MCF 10A (cell line): Measurements from ENCODE around the gene CABP2. TPM values are rescaled to one million over a fixed set of nuclear protein-coding genes. Genes with fewer than 3 reads are reported as not detected.
"Not testable (repeated sequence)": the region's sequence is repeated elsewhere in the genome, so short reads cannot be mapped to it uniquely, and the experiment has no call there.

Experiments used
- BruUV-seq: library from RNA; stranded (reverse); fragments of 400-500 nt; replicated peaks from 2 replicates; lab custom pipeline; 2021; lab: Mats Ljungman, UMichigan
- CTCF ChIA-PET: fragments of 300-600 bp; sonication (Branson Sonifier 250); formaldehyde crosslinking; extraction: SDS; loops from one replicate; lab custom pipeline; 2021; ENCODE audit warnings: antibody characterized with exemption, inconsistent platforms; lab: Yijun Ruan, JAX
- POLR2A ChIA-PET: fragments of 300-600, 350-650 bp; sonication (Branson Sonifier 250); formaldehyde crosslinking; extraction: SDS; loops from one replicate; lab custom pipeline; 2020; ENCODE audit warnings: antibody characterized with exemption, inconsistent platforms; lab: Yijun Ruan, JAX
- DNase-seq: peaks from one replicate; pipeline ENCODE4 v3.0.0-alpha.2; 2018; ENCODE audit not compliant: unreplicated experiment
- H3K27ac Mint-ChIP-seq: one replicate; pipeline ENCODE4 v1.8.0; 2022; ENCODE audit warnings: mild to moderate bottlenecking, low read depth, mixed read lengths; ENCODE audit not compliant: unreplicated experiment
- H3K27me3 Mint-ChIP-seq: one replicate; pipeline ENCODE4 v1.8.0; 2022; ENCODE audit warnings: mixed read lengths; ENCODE audit not compliant: insufficient read depth, unreplicated experiment
- H3K36me3 Mint-ChIP-seq: one replicate; pipeline ENCODE4 v1.8.0; 2022; ENCODE audit warnings: mild to moderate bottlenecking, moderate library complexity, mixed read lengths; ENCODE audit not compliant: insufficient read depth, unreplicated experiment
- H3K4me1 Mint-ChIP-seq: one replicate; pipeline ENCODE4 v1.8.0; 2022; ENCODE audit warnings: mixed read lengths; ENCODE audit not compliant: insufficient read depth, unreplicated experiment
- H3K4me3 Mint-ChIP-seq: one replicate; pipeline ENCODE4 v1.8.0; 2022; ENCODE audit warnings: mild to moderate bottlenecking, moderate library complexity, mixed read lengths; ENCODE audit not compliant: unreplicated experiment
- H3K9me3 Mint-ChIP-seq: one replicate; pipeline ENCODE4 v1.8.0; 2022; ENCODE audit warnings: mixed read lengths; ENCODE audit not compliant: unreplicated experiment
- intact Hi-C: fragments of 100-400 bp; cut with micrococcal nuclease; formaldehyde crosslinking; loops from 2 replicates; pipeline ENCODE4 v1.14.1; 2022
- total RNA-seq: library from RNA; stranded (reverse); gene quantifications from 2 replicates; pipeline ENCODE4 v1.2.3, GENCODE V29; 2022
- TF ChIP-seq, protein P1 (sequence below): fragments of 200-600 bp; IDR thresholded peaks from one replicate; pipeline ENCODE4 v1.8.0; 2022; ENCODE audit warnings: antibody characterized with exemption, mild to moderate bottlenecking; ENCODE audit not compliant: unreplicated experiment

CABP2 gene
- total RNA-seq, 1 experiment from 2014 or later = not detected

DNA sequence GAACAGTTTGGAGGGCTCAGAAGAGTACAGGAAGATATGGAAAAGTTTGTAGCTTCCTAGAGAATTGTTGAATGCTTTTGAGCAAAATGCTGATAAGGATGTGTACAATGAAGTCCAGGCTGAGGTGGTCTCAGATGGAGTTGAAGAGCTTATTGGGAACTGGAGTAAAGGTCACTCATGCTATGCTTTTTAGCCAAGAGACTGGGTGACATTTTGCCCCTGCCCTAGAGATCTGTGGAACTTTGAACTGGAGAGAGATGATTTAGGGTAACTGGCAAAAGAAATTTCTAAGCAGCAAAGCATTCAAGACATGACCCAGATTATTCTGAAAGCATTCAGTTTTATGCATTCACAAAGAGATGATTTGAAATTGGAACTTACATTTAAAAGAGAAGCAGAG lies 27.9 kb upstream of the CABP2 start:
- Mint-ChIP-seq H3K4me1 (no peaks in the 10 kb centered on the region), H3K9me3 (peaks cover 8% of the 10 kb centered on the region), H3K36me3 (peaks cover 7% of the 10 kb centered on the region), H3K27me3 (no peaks in the 10 kb centered on the region), H3K4me3 (no peak overlapping the region), H3K27ac (no peak overlapping the region)
- no peak for DNase-seq
- CTCF ChIA-PET = interaction anchor here (0.7 kb wide), 1 partner anchor 42 kb away, joined by 3 read pairs; no protein-coding TSS in a partner anchor
- TF ChIP-seq, protein P1, sequence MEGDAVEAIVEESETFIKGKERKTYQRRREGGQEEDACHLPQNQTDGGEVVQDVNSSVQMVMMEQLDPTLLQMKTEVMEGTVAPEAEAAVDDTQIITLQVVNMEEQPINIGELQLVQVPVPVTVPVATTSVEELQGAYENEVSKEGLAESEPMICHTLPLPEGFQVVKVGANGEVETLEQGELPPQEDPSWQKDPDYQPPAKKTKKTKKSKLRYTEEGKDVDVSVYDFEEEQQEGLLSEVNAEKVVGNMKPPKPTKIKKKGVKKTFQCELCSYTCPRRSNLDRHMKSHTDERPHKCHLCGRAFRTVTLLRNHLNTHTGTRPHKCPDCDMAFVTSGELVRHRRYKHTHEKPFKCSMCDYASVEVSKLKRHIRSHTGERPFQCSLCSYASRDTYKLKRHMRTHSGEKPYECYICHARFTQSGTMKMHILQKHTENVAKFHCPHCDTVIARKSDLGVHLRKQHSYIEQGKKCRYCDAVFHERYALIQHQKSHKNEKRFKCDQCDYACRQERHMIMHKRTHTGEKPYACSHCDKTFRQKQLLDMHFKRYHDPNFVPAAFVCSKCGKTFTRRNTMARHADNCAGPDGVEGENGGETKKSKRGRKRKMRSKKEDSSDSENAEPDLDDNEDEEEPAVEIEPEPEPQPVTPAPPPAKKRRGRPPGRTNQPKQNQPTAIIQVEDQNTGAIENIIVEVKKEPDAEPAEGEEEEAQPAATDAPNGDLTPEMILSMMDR = no peak
- POLR2A ChIA-PET = no interaction called here
- intact Hi-C loops = no loop called here
- BruUV-seq = no TSS peak

DNA sequence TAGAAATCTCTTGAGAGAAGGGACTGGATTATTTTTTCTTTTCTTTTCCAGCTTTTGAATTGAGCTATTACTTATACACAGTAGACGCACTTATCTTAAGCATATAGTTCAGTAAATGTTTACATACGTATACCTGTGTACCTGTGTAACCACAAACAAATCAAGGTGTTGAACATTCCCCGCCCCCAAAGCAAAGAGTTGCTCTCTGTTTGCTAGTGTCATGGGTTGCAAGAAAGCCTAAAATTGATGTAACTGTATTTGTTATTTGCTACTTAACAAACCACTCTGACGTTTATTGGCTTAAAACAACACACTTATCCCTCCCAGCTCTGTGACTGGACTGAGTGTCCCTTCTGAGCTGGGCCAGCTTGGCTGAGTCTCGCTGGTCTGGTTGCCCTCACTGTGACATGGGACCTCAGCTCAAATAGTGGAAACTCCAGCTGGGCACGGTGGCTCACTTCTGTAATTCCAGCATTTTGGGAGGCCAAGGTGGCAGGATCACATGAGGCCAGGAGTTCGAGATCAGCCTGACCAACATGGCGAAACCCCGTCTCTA lies 25.4 kb upstream of the CABP2 start:
- Mint-ChIP-seq H3K4me1 (no peaks in the 10 kb centered on the region), H3K27me3 (no peaks in the 10 kb centered on the region), H3K4me3 (no peak overlapping the region), H3K27ac (no peak overlapping the region), H3K36me3 (peaks cover 7% of the 10 kb centered on the region), H3K9me3 (peaks cover 8% of the 10 kb centered on the region)
- no peak for DNase-seq
- POLR2A ChIA-PET = no interaction called here
- TF ChIP-seq, protein P1 = no peak
- no TSS peak for BruUV-seq
- CTCF ChIA-PET = no interaction called here
- intact Hi-C loops = no loop called here

DNA sequence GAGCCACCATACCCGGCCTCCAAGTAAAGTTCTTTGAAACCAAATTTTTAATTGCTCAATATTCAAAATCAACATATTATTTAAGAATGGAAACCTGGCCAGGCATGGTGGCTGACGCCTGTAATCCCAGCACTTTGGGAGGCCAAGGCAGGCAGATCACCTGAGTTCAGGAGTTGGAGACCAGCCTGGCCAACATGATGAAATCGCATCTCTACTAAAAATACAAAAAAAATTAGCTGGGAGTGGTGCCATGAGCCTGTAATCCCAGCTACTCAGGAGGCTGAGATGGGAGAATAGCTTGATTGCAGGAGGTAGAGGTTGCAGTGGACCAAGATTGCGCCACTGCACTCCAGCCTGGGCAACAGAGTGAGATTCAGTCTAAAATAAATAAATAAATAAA lies 24.9 kb upstream of the CABP2 start:
- CTCF ChIA-PET, intact Hi-C loops, H3K27ac Mint-ChIP-seq: not testable (repeated sequence)

DNA sequence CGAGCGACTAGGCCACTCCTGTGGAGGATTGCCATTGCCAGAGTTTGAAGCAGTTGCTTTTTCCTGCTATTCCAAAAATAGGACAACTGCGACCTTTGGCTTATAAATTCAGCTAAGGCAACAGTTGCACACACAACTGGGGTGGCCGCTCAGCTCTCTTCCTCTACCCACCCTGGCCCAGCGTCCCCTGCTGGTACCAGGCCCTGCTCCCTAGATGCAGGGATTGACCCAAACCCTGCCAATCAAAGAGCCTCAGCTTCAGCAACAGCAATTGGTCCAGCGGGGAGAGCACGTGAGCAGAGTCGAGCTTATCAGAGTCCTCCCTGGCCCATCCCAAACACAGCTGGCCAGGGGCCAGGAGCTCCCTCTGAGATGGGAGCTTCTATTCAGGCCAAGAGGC lies 22.0 kb upstream of the CABP2 start:
- intact Hi-C loops = no loop called here
- no peaks in the 10 kb centered on the region for H3K4me1 Mint-ChIP-seq
- BruUV-seq = no TSS peak
- CTCF ChIA-PET = no interaction called here
- H3K4me3 Mint-ChIP-seq = no peak overlapping the region
- TF ChIP-seq, protein P1 = no peak
- DNase-seq = no peak
- H3K36me3 Mint-ChIP-seq = peaks cover 6% of the 10 kb centered on the region
- H3K27ac Mint-ChIP-seq = no peak overlapping the region
- POLR2A ChIA-PET = interaction anchor here (0.6 to 1.7 kb wide), 2 partner anchors 9 to 38 kb away, joined by 4 to 7 read pairs; partner anchors contain the start of gene GSTP1
- H3K27me3 Mint-ChIP-seq = no peaks in the 10 kb centered on the region
- no peaks in the 10 kb centered on the region for H3K9me3 Mint-ChIP-seq

More for the DNA sequence above, 24.9 kb upstream of the CABP2 start:
- H3K9me3 Mint-ChIP-seq, H3K27me3 Mint-ChIP-seq, H3K4me1 Mint-ChIP-seq, BruUV-seq, DNase-seq, POLR2A ChIA-PET, H3K4me3 Mint-ChIP-seq, H3K36me3 Mint-ChIP-seq: not testable (repeated sequence)
